NCI-H345 (cell line): Measurements from ENCODE around the gene KIFC3.
"Not testable (repeated sequence)": the region's sequence is repeated elsewhere in the genome, so short reads cannot be mapped to it uniquely, and the experiment has no call there.

Source experiments
- DNase-seq: peaks from one replicate; lab custom pipeline; 2025; lab: John Stamatoyannopoulos, UW

KIFC3 gene

DNA sequence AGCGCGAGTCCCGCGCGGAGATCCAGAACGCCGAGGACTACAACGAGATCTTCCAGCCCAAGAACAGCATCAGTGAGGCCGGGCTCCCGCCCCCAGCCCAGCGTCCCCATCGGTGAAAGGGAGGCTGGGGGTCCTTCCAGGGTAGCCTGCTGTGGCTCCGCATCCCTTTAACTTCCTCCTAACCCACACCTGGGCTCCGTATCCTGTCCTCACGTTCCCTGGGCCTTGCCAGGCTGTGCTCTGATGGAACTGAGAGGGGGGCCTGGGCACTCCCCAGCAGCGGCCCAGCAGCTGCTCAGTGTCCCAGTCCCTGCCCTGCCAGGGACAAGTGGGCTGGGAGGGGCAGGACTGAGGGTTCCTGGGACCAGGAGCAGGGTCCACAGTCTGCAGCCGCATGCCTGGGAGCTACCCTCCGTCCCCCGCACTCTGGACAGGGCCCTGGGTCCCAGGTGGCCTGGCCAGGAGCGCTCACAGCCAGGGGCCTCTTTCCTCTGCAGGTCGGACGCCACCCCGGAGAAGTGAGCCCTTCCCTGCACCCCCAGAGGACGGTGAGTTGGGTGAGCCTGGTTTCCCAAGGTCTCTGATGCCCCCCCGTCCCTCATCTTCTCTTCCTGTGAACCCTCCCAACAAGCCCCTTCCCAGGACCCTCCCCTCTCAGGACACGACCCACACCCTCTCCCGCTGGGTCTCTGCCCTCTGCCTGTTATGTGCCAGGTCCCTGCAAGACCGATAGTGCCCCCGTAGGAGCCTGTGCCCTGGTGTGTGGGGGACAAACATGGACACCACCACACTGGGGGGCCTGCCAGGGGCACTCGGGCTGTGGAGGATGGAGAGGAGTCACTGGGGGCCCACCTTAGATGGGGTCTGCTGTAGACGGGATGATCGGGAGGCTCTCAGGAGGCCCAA is 48.6 kb downstream of the KIFC3 start:
- no peak for DNase-seq

DNA sequence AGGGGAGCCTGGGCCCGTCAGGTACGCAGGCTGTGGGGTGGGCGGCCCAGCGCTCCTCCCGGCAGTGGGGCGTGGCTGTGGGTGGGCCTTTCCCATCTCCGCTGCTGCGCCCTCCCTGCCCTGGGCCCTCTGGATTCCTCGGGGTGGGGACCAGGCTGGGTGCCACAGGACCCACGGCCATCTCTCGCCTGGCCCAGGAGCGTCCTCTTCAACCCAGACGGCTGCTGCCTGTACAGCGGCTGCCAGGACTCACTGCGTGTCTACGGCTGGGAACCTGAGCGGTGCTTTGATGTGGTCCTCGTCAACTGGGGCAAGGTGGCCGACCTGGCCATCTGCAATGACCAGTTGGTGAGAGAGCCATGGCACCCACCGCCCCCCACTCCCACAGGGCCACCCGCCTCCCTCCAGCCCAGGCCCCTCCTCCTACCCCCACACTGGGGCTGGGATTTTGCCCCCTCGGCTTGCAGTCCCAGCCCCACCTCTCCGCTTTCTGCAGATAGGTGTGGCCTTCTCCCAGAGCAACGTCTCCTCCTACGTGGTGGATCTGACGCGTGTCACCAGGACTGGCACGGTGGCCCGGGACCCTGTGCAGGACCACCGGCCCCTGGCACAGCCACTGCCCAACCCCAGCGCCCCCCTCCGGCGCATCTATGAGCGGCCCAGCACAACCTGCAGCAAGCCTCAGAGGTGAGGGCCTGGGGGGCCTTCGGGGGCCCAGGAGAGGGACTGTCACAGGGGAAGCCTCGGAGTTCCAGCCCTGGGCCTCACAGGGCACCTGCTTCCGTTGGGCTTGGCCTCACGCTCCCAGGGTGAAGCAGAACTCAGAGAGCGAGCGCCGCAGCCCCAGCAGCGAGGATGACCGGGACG is 49.5 kb downstream of the KIFC3 start:
- no peak for DNase-seq

DNA sequence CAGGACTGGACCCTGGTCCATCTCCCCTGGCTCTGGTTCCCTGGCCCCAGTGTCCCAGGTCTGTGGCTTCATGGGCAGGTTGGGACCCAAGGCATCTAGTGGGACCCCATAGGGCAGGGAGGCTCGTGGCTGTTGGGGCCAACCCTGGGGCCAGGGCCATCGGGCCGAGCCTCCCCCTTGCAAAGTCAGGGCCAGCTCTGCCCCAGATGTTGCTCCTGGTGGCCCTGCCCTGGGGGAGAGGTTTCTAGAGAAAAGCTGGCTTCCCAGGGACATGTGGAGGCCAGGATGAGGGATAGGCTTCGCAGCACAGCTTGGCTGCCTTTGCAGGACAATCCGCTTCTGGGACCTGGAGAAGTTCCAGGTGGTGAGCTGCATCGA is 50.1 kb downstream of the KIFC3 start:
- DNase-seq, result no peak

DNA sequence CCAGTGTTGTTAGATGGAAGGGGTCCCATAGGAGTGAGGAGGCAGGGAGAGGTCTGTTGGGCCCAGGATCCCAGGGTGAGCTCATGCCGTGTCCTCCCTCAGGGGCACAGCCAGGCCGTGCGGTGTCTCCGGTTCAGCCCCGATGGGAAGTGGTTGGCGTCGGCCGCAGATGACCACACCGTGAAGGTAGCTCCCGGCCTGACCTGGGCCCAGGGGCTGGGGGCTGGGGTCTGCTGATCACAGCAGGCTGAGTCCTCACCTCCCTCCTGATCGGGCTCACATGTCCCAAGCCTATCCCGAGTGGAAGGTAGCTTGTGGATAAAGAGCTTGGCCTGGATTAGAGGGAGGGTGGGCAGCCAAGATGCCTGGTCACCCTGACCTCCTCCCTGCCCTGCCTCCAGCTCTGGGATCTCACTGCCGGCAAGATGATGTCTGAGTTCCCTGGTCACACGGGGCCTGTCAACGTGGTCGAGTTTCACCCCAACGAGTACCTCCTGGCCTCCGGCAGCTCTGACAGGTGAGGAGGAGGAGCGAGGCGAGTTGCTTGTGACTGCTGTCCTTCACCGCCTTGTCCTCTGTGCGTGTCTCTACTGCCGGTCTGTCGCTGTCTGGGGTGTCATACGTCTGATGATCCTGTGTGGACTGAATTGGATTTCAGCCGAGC is 50.6 kb downstream of the KIFC3 start:
- no peak for DNase-seq

DNA sequence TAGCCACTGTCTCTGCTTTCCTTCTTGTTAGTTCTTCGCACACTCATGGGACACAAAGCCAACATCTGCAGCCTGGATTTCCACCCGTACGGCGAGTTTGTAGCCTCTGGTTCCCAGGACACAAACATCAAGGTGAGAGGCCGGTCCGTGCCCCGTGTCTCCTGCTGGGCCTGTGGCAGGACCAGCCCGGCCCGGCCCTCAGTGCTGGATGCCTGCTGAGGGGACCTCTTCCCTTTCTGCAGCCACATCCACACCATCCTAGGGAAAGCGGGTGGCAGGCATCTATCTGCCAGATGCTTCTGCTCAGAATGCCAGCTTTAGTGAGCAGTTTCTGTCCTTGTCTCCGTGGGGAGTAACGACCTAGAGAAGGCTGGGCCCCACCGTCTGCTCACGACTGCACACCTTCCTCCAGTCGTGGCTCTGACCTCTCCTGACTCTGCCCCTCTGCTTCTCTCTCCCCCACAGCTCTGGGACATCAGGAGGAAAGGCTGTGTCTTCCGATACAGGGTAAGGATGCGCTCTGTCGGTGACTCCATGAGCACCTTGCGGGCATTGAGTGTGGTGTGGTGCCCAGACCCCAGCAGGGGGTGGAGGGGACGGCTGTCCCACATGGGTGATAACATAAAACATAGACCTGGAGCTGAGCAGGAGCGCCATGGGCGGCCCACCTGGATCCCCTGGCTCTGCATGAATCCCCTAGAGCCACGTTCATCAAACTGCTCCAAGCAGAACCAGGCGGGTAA is 51.3 kb downstream of the KIFC3 start:
- DNase-seq, result no peak

DNA sequence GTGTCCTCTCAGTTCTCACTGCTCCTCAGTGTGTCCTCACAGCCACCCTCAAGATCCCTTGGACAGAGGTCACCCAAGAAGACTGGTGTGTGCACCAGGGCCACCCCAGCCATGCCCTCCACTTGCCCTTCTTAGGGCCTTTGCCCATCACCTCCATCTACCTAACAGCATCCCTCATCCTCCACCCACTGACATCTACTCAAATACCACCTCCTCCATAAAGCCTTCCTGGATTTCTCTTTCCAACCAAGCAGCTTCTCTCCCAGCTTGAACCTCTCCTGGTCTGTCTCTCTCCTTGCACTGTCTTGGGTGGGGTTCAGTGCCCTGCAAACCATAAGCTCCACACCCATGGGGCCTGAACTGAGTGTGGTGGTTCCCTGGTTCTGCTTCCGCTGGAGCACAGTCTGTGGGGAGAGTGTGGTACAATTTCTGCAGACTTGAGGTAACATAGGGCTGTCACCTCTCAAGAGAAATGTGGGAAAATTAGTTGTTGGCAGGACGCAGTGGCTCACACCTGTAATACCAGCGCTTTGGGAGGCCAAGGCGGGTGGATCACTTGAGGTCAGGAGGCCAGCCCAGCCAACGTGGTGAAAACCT is 52.3 kb downstream of the KIFC3 start:
- DNase-seq, result no peak

DNA sequence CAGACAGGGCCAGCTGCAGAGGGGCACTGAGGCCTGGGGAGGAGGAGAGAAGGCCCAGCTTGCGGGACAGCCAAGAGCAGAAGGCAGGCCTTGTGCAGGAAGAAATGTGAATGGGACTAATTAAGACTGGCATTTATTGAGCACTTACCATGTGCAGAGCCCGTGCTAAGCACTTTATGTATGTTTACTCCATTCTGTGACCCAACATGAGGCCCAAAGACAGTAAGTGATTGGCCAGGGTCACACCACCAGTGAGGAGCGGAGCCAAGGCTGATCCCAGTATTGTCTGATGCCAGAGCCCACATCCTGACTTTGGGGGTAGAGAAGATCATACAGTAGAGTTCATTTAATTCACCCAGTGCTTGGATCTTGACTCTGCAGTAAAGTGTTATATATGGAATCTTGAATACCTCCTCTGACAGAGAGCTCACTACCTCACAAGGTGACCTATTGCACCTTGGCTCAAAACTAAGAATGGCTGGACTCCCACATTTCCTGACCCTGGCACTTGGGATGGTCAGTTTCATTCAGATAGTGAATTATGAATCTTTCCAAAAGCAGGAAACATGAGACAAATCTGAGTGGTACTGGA is 53.1 kb downstream of the KIFC3 start:
- DNase-seq, result no peak

DNA sequence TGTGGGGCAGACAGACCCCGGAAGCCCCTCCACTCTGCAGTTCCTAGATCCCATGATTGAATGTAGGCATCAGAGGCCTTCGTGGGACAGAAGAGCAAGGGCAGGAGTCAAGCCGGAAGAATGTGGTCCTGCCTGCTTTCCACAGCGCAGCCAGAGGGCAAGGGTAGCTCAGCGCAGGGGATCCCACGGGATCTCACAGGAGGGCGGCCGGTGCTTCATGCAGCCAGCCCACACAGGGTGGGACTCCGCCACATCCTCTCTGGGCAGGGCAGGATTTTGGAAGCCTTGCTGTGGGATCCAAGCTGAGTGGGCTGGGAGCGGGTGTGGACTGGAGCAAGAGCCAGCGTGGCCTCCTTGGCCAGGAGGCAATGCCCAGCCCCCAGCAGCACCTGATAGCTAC is 53.7 kb downstream of the KIFC3 start:
- no peak for DNase-seq

DNA sequence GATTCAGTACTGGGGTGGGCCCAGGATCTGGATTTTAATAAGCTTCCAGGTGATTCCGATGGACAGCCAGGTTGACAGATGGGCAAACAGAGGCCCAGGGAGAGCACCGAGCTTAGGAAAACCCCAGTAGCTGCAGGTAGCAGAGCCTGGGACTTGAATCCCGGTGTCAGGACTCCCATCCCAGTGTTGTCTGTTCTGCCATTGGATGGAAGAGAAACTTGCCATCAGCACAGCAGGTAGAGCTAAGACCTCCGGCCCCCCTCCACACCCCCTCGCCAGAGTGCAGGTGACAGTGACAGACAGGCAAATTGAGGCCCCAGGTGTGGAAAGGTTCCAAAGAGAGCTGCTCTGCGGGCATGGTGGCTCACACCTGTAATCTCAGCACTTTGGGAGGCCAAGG is 54.3 kb downstream of the KIFC3 start:
- DNase-seq, result no peak

DNA sequence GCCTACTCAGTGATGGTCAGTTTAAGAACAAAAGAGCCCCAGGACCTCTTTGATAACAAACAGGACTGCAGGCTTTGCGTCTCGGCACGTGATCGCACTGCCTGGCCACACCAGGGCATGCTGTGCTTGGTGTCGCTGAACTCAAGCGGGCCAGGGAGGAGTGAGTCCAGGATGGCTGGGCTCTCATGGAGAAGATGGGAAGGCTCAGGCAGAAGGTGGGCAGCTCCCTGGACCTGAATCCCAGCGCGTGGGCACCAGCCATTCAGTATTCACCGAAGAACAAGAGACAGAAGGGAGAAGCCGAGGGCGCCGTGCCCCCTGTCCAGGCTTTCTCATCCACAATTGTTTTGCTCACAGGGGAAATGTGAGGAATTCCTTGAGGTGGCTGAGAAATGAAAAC is 54.8 kb downstream of the KIFC3 start:
- no peak for DNase-seq

DNA sequence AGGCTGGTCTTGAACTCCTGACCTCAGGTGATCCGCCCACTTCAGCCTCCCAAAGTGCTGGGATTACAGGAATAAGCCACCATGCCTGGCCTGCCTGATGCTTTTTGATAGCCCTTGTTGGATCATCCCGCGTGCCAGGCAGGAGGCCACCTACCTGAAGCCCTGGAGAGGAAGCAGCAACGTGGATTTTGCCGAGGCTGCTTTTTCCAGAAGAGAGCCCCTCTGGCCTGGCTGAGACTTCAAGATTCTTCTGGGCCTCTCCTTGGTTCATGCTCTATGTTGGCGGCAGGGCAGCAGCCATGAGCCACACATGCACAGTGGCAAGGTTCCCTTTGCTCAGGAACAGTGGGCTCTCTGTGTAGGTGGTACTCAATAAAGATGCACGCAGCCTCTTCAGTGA is 55.2 kb downstream of the KIFC3 start:
- no peak for DNase-seq

DNA sequence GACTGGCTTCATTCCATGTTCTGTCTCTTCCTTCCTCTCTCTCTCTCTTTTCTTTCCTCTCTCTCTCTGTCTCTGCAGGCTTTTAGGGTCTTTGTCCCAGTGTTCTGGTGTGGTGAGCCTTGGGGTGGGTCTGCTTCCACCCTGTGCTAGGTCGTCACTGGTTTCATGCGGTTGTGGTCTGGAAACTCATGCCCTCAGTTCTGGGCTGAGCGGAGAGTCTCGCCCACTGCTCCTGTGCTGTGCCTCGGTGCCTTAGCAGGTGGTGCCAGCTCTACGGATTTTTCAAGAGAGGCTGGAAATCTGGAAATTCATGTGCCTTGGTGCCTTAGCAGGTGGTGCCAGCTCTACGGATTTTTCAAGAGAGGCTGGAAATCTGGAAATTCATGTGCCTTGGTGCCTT is 56.0 kb downstream of the KIFC3 start:
- DNase-seq, result not testable (repeated sequence)

DNA sequence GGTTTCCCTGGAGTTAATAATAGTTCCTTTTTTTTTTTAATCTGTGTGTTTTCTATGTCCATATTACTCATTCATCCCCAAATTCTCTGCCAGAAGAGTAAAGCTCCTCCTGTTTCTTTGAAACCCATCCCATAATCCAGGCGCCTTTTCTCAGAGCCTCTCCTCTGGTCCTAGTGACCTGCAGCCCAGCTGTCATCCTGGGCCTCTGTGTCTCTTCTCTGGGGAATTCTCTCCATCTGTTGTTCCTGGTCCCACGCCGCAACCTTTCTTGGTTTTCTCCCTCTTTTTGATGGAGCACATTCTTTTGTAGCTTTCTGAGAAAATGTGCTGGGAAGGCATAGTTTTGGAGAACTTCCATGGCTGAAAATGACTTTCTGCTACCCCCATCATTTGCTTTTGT is 56.5 kb downstream of the KIFC3 start:
- no peak for DNase-seq

DNA sequence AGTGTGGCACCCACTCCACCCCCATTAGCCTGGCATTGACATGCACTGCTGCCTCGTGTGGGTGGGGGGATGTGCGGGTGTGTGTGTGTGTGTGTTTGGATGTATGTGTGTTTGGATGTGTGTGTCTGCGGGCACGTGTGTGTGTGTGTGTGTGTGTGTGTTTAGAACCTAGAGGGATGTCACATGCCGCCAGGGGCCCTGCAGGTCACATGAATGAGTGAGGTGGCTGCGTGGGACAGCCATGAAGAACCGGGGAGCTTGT is 57.7 kb downstream of the KIFC3 start:
- DNase-seq, result no peak

DNA sequence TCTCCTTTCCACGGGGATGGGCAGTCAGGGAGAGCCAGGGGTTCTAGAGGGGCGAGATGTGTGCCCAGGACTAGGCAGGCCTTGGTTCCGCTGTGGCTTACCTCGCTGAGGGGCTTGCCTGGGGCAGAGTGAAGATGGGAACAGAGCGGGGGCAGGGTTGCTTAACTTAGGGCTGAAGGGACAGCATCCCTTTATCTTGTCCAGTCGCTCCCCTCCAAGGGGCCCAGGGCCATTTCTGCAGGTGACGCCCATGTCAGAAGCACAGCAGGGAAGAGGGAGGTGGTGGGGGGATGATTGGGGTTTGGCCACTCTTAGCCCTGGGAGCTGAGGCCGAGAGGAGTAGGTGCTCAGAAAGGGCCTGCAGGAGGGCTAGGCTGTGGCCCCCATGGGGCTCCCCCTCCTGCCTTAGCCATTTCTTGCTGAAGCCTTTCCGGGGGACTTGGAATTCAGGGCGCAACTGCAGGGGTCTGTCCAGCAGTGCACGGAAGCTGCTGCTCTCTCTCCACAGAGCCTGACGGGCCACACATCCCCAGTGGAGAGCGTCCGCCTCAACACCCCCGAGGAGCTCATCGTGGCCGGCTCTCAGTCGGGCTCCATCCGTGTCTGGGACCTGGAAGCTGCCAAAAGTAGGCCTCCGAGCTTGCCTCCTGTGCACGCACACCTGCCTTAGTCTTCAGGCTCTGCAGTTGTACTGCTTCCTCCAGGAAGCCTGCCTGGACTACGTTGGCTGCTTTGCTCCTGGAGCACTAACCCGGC is 58.2 kb downstream of the KIFC3 start:
- DNase-seq, result no peak

DNA sequence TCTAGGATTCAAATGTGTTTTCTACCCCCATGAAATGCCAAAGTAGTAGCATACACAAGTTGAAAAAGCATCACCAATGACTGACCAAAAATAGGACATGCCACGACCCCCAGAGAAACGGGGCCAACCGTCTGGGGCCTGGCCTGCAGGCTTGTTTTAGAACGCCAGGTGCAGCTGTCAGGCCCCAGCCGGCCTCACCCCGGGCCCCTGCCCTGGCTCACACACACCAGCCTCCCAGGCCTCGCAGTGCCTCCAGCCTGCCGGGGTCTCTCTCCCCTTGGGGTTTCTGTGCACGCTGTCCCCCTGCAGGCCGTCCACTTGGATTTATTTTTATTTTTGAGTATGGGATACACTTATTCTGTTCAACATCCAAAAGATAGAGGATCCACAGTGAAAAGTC is 58.8 kb downstream of the KIFC3 start:
- DNase-seq, result no peak

DNA sequence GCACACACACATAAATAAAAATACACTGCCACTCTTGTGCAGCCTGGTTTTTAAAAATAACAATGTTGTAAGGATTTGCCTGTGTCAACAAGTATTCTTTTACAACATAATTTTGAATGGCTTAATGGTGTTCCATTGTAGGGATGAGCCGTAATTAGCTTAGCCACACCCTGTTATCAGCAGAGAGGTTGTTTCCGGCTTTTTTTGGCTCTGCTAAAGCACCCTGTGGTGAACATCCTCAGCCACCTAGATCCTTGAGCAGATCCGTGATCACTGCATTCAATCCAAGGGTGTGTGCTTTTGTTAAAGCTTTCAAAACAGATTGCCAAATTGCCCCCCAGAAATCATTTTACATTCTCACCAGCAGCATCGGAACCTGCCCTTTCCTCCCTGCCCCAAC is 59.7 kb downstream of the KIFC3 start:
- DNase-seq, result peak; percentile 66

DNA sequence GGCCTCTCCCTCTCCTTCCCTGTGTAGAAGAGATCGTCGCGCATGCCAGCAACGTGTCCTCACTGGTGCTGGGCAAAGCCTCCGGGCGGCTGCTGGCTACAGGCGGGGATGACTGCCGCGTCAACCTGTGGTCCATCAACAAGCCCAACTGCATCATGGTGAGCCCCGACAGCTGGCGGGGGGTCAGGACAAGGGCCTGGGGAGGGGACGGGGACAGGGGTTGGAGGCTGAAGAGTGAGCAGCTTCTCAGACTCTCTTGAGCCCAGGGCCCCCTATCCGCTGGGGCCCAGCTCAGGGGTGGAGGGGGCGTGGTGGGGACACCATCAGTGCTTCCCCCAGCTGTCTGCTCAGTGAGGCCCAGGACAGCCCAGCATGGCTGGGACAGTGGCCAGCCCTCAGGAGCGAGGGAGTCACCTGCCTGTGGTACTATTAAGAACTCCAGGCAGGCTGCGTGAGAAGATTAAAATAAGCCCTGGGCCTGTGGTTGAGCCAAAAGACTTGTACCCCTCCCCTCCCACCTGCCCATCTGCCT is 60.6 kb downstream of the KIFC3 start:
- DNase-seq, result no peak

DNA sequence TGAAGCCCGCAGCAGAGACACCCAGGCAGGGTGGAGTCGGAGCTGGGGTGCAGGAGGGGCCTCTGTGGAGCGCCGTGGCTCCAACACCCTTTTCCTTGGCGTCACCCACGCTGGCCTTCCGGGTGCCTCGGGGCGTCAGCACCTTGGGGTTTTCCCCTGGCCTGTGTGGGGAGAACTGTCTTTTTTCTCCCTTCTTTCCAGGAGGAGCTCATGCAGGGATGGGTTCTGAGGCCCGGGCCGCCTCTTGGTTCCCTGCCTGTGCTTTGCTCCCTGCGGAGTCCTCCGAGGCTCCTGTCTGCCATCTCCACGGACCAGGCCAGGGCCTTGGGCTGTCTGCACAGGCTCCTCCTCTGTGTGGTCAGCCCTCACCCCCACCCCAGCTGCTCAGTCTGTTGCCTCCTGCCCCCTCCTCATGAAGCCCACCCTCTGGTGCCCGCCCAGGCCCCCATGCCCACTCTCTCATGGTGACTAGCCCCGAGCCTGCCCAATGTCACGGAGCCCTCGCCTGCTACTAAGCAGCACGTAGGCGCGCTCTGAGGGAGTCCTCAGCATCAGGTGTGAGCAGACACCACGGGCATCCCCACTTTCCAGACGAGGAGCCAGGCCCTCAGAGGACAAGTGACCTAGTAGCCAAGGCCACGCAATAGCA is 61.7 kb downstream of the KIFC3 start:
- no peak for DNase-seq
